Psoas muscle (tissue), 8 donors: ENCODE measurements around the gene GNRHR. TPM values are rescaled to one million over a fixed set of nuclear protein-coding genes. Genes with fewer than 3 reads are reported as not detected.

ENCODE experiments used
- ATAC-seq, 4 donors: fragments of 200-7000 bp; cut with Tn5 transposase; one replicate each; pipeline ENCODE4 v1.9.1; 2020; ENCODE audit warnings: moderate library complexity in 3 of 4, mild to moderate bottlenecking in 2 of 4
- DNase-seq, 2 donors: peaks; one replicate each; pipeline ENCODE4 v3.0.0-alpha.2; 2020
- H3K27ac ChIP-seq: fragments of 200-600 bp; one replicate; pipeline ENCODE4 v1.8.0; 2022
- H3K27me3 ChIP-seq, 3 donors: fragments of 200-600 bp in 1 of 3; one replicate each; pipeline versions ENCODE4 v1.6.1 to v1.8.0; 2013 to 2022; ENCODE audit warnings: low read length in 2 of 3, mild to moderate bottlenecking in 2 of 3, moderate library complexity in 1 of 3; ENCODE audit not compliant: insufficient read depth in 3 of 3
- H3K36me3 ChIP-seq, 2 donors: fragments of 200-600 bp in 1 of 2; one replicate each; pipeline versions ENCODE4 v1.6.1 to v1.8.0; 2013 to 2022; ENCODE audit warnings: low read depth in 1 of 2, mild to moderate bottlenecking in 1 of 2, moderate library complexity in 1 of 2; ENCODE audit not compliant: insufficient read depth in 1 of 2
- H3K4me1 ChIP-seq: fragments of 200-600 bp; one replicate; pipeline ENCODE4 v1.8.0; 2022
- H3K4me3 ChIP-seq: fragments of 200-600 bp; one replicate; pipeline ENCODE4 v1.8.0; 2022; ENCODE audit warnings: mild to moderate bottlenecking
- H3K9me3 ChIP-seq: fragments of 200-600 bp; one replicate; pipeline ENCODE4 v1.8.0; 2022
- WGBS, 3 donors: extraction: QIAGEN DNeasy Blood & Tissue Kit; methylation state at CpG; one replicate each; pipeline versions ENCODE4 v1.1.6 to v1.1.7; 2013; 5-methylcytosine and 5-hydroxymethylcytosine counted together
- intact Hi-C, 2 donors: fragments of 100-400 bp; cut with DNase I; formaldehyde crosslinking; loops; one replicate each; pipeline versions ENCODE4 v1.11.0 to v1.14.2; 2022
- polyA plus RNA-seq, 3 donors: library from polyadenylated mRNA; stranded (reverse); fragments of 200-250 nt; gene quantifications; one replicate each; pipeline ENCODE4 v1.2.3, GENCODE V29; 2013
- total RNA-seq, 4 donors: library from RNA; stranded (reverse); fragmentation: NEBNext Ultra II Directional in 2 of 4; extraction: Animal tissue kit (Norgen Biotek cat#: 25700) in 2 of 4; gene quantifications; one replicate each; pipeline versions ENCODE4 v1.2.1 to v1.2.4, GENCODE V29; 2021 to 2023
- TF ChIP-seq, protein P1 (sequence below): fragments of 200-600 bp; IDR thresholded peaks from one replicate; pipeline ENCODE4 v1.8.0; 2022; ENCODE audit warnings: antibody characterized with exemption
- donor health status: healthy with polysubstance abuse.
- donor health status: DM: no; HTN: no; CAD: no; lungs with moderate emphysema.
- donor health status: Bipolar disorder and iron deficiency.
- donor health status: healthy.
- donor health status: DM: yes; HTN: yes; CAD: no.
- donor health status: DM: no; HTN: no; CAD: no.
- donor health status: DM: no; HTN: no; CAD: no.
- donor health status: DM: yes; HTN: yes; CAD: no.

The GNRHR gene
- total and polyA plus RNA-seq, 7 donors: not detected

DNA sequence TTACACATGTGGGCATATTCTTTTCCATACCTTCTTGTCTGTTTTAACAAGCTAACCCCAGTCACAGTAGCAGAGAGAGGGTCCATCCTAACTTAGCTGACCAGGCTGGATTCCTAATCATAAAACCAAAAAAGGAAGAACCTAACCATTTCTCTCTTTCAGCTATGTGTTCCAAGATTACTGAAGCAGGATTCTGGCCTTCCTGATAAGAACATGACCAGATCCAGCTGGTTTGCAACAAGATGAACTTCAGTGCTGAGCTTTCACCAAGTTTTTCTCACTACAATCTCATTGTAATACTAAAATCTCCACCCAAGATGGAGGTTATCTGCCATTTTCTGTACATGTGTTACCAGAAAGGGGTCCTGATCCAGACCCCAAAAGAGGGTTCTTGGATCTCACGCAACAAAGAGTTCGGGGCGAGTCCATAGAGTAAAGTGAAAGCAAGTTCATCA, 32.8 kb downstream of the GNRHR start:
- Histone ChIP-seq H3K36me3 (peaks cover 7 to 13% of the 10 kb centered on the region in 2 donors), H3K9me3 (no peaks in the 10 kb centered on the region), H3K27ac (no peak overlapping the region), H3K4me1 (no peaks in the 10 kb centered on the region), H3K4me3 (no peak overlapping the region), H3K27me3 (no peaks in the 10 kb centered on the region)
- WGBS, 3 donors: 94 to 99% (median 98%) methylated on average over 3 of the region's 3 CpGs
- TF ChIP-seq, protein P1, sequence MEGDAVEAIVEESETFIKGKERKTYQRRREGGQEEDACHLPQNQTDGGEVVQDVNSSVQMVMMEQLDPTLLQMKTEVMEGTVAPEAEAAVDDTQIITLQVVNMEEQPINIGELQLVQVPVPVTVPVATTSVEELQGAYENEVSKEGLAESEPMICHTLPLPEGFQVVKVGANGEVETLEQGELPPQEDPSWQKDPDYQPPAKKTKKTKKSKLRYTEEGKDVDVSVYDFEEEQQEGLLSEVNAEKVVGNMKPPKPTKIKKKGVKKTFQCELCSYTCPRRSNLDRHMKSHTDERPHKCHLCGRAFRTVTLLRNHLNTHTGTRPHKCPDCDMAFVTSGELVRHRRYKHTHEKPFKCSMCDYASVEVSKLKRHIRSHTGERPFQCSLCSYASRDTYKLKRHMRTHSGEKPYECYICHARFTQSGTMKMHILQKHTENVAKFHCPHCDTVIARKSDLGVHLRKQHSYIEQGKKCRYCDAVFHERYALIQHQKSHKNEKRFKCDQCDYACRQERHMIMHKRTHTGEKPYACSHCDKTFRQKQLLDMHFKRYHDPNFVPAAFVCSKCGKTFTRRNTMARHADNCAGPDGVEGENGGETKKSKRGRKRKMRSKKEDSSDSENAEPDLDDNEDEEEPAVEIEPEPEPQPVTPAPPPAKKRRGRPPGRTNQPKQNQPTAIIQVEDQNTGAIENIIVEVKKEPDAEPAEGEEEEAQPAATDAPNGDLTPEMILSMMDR: no peak
- intact Hi-C loops: no loop called here
- no peak for ATAC-seq
- no peak for DNase-seq

DNA sequence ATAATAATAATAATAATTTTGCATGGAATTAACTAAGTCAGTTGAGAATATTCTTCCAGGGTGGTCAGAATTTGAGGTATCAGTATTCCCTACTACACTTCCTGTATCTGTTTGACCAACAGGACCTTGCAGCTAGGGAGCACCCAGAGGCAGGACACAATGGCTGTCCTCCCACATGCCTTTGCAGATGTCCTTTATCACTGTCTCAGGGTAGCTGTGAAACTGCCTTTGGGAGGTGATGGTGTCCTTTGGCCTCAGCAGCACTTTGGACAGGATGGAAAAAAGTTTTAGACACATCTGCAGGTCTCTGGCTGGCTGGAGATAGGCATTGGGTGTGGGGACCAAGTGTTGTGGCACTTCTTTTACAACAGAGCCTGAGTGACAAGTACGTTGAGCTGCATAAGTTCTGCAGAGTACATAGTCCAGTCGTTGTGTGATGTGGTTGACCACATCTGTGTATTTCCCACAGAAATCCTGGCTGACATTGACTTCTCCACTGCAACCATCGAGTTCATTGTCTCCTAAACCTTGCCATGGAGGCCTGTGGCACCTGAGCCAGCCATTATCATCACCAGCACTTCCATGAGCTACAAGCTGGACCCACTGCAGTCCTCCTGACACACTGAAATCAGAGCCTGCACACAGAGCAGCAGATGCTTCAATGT, 34.1 kb downstream of the GNRHR start:
- TF ChIP-seq, protein P1: no peak
- Histone ChIP-seq H3K4me1 (no peaks in the 10 kb centered on the region), H3K27me3 (no peaks in the 10 kb centered on the region), H3K9me3 (no peaks in the 10 kb centered on the region), H3K4me3 (no peak overlapping the region), H3K27ac (no peak overlapping the region), H3K36me3 (peaks cover 7 to 13% of the 10 kb centered on the region in 2 donors)
- DNase-seq: no peak
- WGBS, 3 donors: 91 to 97% (median 92%) methylated on average over 3 of the region's 3 CpGs
- intact Hi-C loops: no loop called here
- ATAC-seq: no peak

DNA sequence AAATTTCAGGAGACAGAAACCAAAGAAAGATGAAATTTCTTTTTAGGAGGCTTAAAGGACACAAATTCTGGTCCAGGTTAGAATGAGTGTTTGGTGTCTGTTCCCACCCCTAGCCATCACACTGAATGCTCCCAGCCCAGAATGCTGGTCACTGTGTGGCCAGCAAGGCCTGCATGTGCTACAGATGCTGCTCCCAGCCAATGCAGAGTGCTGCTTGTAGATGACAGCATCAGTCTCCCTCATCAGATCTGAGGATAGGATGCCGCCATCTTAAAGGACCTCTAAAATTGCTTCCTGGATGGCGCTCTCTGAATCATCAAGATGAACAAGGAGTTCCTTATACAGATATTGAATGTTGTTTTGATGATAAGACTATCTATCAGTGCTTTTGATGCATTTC, 35.3 kb downstream of the GNRHR start:
- Histone ChIP-seq H3K27me3 (no peaks in the 10 kb centered on the region), H3K4me3 (no peak overlapping the region), H3K4me1 (no peaks in the 10 kb centered on the region), H3K36me3 (peaks cover 7 to 13% of the 10 kb centered on the region in 2 donors), H3K9me3 (no peaks in the 10 kb centered on the region), H3K27ac (no peak overlapping the region)
- intact Hi-C loops: no loop called here
- WGBS, 3 donors: 96 to 100% (median 100%) methylated on average over 2 of the region's 2 CpGs
- no peak for DNase-seq
- no peak for ATAC-seq
- TF ChIP-seq, protein P1: no peak

DNA sequence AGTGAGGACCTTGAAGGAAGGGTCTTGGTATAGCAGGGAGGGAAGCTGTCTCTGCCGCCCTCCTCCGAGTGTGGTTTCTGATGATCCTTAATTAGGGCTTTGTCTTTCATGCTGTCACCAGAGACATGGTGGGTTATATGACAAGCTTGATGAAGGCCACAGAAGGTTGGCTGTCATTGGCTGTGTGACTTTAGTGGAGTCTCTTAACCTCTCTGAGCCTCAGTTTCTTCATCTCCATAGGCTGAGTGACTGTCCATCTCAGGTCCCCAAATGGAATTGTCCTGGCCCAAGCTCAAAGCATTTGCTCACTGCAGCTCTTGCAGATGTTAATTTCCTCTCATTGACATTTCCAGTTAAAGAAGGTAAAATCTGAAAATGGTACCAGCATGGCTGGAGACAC, 36.6 kb downstream of the GNRHR start:
- DNase-seq (no peak), ATAC-seq (no peak)
- intact Hi-C loops: no loop called here
- Histone ChIP-seq H3K36me3 (peaks cover 7 to 13% of the 10 kb centered on the region in 2 donors), H3K27ac (no peak overlapping the region), H3K27me3 (no peaks in the 10 kb centered on the region), H3K9me3 (no peaks in the 10 kb centered on the region), H3K4me3 (no peak overlapping the region), H3K4me1 (no peaks in the 10 kb centered on the region)
- TF ChIP-seq, protein P1: no peak
- WGBS, 3 donors: 96 to 100% (median 98%) methylated on average over 2 of the region's 2 CpGs

DNA sequence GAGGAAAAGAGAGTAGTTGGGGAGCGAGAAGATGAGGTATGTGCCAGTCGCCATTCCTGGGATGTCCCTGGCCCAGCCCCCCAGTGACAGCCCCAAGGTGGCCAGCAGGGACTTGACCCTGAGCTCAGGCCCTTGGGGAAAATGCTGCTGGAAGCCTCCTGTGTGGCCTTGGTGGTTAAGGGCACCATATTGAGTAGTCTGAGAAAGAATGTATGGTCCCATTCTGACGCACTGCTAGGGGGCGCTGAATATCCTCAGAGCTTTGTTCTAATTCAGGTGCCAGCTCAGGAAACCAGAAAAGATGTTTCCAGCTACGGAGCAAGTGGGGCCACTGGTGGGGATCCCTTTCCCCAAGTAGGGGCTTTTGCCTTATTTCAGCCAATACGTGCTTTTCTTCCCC, 39.2 kb downstream of the GNRHR start:
- 80 to 95% (median 85%) methylated on average over 6 of the region's 6 CpGs for WGBS, 3 donors
- ATAC-seq: no peak
- Histone ChIP-seq H3K4me1 (no peaks in the 10 kb centered on the region), H3K27ac (no peak overlapping the region), H3K4me3 (no peak overlapping the region), H3K9me3 (no peaks in the 10 kb centered on the region), H3K36me3 (no peaks in the 10 kb centered on the region), H3K27me3 (no peaks in the 10 kb centered on the region)
- intact Hi-C loops: no loop called here
- TF ChIP-seq, protein P1: no peak
- DNase-seq: no peak
